GM18858 (cell line): ENCODE measurements around the gene CADM2.
A peak's percentile ranks its signal among the peaks of the same experiment; 100 is the strongest.
"Not testable (repeated sequence)": the region's sequence is repeated elsewhere in the genome, so short reads cannot be mapped to it uniquely, and the experiment has no call there.

Experiments used
- ATAC-seq: cut with Tn5 transposase; IDR thresholded peaks from one replicate; pipeline ENCODE4 v1.9.1; 2021; ENCODE audit not compliant: unreplicated experiment

Gene CADM2

GRCh38 chr3:85433319-85433718, 474.5 kb downstream of the CADM2 start:
- ATAC-seq: no peak

DNA sequence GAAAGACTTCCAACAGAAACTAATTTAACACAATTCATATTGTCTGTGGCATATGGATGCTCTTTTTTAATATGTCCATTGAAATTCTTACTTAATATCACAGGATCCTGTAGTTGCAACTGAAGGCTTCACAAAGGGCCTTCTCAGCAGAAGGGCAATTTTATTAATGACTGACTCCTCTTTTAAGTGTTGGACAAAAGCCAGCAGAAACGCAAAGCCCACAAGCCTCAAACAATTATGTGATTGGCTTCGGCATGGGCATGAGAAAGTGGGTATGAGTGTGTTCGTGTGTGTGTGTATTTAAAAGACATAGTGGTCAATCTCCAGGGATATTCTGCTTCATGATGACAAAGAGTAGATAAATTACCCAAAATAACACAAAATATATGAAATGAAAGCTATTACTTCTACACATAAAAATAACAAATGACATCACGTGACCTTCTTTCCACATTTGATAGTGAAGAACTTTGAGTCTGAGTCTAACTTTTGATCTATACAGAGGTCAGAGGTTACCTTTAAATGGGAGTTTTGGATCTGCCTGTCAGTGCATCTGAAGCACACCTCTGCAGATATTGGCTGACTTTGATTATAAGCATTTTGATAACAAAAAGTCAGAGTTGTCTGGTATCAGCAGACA, 496.9 kb downstream of the CADM2 start:
- no peak for ATAC-seq

DNA sequence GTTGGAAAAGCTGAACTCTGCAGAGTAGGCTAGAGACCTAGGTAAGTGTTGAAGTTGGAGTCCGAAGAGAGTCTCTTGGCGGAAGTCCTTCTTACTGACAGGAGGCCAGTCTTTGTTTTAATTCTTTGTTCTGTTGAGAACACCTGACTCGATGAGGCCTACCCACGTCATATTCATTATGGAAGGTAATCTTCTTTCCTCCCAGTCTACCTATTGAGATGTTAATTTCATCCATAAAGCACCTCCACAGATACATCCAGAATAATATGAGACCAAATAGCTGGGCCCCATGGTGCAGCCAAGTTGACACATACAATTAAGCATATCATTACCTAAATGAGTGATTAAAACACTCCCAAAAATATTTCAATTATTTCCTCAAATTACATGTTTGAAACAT, 515.5 kb downstream of the CADM2 start:
- ATAC-seq: no peak

GRCh38 chr3:85475346-85475745, 516.6 kb downstream of the CADM2 start:
- ATAC-seq: no peak

- ATAC-seq: no peak
Measured at GRCh38 chr3:85476891-85477495, 518.2 kb downstream of the CADM2 start.

- ATAC-seq: peak; percentile 51
Measured at GRCh38 chr3:85481411-85482212, 522.8 kb downstream of the CADM2 start.

DNA sequence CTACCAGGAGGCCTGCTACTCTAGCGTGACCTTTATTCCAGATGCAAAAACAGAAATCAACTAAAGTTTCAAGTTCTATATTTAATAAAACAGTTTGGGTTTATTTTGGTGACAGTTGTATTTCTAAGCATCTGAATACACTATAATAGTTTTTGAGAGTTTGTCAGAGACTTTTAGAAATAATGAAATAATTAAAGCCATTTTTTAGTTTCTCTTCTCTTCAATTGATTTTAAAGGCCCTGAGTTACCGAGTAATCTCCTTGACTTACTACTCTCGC, 523.4 kb downstream of the CADM2 start:
- ATAC-seq: no peak

GRCh38 chr3:85483986-85484385, 525.2 kb downstream of the CADM2 start:
- no peak for ATAC-seq

DNA sequence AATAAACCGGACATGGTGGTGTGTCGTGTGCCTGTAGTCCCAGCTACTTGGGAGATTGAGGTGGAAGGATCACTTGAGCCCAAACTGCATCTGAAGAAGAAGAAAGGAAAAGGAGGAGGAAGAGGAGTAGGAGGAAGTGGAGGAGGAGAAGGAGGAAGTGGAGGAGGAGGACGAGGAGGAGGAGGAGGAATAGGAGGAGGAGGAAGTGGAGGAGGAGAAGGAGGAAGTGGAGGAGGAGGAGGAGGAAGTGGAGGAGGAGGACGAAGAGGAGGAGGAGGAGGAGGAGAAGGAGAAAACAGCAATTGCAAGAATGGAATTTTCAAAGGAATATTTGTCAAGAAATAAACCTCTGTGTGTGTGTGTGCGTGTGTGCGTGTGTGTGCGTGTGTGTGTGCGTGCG, 528.6 kb downstream of the CADM2 start:
- no peak for ATAC-seq

DNA sequence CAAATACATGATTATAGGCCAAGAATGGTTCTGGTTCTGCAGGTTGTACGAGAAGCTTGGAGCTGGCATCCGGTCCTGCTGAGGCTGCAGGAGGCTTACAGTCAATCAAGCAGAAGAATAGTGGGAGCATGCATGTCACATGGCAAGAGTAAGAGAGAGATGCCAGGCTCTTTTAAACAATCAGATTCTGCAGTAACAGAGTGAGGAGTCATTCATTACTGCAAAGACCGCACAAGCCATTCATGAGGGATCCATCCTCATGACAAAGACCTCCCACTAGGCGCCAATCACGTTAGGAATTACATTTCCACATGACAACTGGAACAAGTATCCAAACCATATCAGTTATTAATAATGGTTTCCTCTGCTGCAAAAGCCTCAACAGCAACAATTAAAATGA, 536.8 kb downstream of the CADM2 start:
- no peak for ATAC-seq

DNA sequence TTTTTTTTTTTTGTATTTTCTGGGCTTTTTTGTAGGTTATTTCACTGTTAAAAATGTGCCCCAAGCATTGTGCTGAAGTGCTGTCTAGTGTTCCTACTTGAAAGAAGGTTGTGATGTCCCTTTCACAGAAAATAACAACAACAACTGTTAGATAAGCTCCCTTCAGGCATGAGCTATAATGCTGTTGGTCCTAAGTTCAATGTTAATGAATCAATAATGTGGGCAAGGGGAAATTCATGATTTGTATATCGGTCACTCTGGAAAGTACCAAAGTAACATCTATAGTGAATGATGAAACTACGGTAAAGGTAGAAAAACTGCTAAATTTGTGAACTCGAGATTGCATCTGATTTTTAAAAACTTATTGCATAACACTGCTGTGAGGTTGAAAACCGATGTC, 539.4 kb downstream of the CADM2 start:
- ATAC-seq: no peak

- no peak for ATAC-seq
Measured at GRCh38 chr3:85502148-85502875, 543.5 kb downstream of the CADM2 start.

DNA sequence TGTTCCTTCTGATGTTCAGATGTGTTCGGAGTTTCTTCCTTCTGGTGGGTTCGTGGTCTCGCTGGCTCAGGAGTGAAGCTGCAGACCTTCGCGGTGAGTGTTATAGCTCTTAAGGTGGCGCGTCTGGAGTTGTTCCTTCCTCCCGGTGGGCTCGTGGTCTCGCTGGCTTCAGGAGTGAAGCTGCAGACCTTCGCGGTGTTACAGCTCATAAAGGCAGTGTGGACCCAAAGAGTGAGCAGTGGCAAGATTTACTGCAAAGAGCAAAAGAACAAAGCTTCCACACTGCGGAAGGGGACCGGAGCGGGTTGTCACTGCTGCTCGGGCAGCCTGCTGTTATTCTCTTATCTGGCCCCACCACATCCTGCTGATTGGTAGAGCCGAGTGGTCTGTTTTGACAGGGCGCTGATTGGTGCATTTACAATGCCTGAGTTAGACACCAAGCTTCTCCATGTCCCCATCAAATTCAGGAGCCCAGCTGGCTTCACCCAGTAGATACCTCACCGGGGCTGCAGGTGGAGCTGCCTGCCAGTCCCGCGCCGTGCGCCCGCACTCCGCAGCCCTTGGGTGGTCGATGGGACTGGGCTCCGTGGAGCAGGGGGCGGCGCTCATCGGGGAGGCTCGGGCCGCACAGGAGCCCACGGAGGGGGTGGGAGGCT, 545.5 kb downstream of the CADM2 start:
- not testable (repeated sequence) for ATAC-seq

DNA sequence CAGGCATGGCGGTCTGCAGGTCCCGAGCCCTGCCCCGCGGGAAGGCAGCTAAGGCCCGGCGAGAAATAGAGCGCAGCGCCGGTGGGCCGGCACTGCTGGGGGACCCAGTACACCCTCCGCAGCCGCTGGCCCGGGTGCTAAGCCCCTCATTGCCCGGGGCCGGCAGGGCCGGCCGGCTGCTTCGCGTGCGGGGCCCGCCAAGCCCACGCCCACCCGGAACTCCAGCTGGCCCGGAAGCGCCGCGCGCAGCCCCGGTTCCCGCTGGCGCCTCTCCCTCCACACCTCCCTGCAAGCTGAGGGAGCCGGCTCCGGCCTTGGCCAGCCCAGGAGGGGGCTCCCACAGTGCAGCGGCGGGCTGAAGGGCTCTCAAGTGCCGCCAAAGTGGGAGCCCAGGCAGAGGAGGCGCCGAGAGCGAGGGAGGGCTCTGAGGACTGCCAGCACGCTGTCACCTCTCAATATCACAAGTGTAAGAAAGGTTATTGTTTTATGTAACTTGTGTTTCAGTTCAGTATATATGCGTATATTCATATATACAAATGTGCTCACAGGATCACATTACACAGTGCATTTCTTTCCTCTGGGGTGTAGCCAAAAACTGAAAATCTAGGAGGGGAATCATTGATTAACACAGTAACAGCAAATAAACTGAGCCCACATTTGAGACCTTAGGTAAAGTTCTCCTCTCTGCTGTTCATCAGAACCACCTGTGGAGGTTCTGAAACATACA, 546.2 kb downstream of the CADM2 start:
- not testable (repeated sequence) for ATAC-seq

DNA sequence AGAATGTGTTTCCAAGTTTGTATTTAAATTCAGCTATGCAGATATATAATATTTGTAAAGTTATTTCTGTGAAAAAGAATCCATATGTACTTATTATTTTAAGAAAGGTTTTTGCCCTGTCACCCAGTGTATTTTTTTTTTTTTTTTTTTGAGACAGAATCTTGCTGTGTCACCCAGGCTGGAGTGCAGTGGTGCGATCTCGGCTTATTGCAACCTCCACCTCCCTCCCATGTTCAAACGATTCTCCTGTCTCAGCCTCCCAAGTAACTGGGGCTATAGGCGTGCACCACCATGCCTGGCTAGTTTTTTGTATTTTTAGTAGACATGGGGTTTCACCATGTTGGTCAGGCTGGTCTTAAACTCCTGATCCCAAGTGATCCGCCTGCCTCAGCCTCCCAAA, 548.3 kb downstream of the CADM2 start:
- not testable (repeated sequence) for ATAC-seq

DNA sequence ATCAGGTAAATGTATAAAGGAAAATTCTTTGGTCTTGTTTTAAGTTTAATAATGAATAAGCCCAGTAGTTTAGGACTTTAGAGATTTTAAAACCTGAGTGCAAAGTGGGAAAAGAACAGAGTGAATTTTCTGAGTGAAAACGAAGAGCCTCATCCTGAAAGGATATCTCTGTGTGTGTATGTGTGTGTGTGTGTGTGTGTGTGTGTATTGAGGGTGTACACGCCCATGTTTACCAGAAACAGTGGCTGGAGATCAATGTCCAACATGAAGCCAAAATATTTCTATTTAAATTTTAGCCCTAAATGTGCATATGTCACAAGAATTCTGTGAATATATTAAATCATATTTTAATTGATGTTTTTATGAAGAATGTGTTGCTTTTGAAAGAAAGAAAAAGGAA, 549.9 kb downstream of the CADM2 start:
- ATAC-seq: no peak

DNA sequence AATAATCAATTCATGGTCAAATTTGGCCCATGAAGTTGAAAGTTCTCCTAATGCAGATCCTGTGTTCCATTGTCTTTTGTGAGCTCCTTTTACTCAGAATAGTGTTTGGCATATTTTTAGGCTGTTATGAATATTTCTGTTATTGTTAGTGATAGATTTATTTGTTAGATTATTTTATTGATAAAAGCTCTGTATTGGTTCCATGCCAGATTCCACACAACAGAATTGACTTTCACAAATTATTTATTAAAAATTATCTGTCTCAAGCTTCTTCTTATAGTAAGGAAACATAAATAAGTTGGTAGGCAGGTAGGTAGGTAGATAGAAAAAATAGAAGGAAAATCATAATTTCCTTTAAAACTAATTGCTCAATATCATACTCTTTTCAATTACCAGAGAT, 557.4 kb downstream of the CADM2 start:
- no peak for ATAC-seq

GRCh38 chr3:85524104-85524503, 565.3 kb downstream of the CADM2 start:
- ATAC-seq: no peak

DNA sequence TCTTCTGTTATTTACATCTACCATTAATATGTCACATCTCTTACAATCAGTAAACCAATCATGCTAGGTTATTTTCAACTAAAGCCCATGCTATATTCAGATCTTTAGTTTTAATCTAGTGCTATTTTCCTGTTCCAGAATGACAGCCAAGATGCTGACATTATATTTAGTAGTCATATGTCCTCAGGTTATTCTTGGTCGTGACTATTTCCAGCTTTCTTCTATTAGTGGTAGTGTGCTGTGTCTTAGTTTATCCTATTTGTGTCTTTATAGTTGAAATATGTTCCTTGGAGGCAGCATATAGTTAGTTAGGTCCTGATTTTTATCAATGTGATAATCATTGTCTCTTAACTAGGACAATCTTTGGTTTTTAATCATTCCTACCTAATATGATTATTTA, 566.5 kb downstream of the CADM2 start:
- ATAC-seq: no peak

DNA sequence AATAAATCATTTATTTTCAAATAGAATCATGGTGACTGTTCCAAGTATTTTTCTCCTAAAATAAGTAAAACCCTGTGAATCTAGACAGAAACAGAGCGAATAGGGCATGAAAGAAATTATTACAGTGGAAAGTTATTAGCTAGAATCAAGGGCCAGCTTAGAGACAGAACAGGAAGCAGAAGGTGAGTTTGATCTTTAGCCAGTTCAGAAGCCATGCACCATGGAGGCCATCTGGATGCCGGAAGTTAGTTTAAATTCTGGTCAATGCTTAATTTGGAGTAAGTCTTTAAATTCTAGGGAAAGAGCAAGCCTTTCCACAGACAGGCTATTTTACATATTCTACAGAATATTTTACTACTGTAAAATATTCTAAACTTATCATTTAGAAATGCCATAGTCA, 574.8 kb downstream of the CADM2 start:
- no peak for ATAC-seq

GRCh38 chr3:85535517-85535916, 576.7 kb downstream of the CADM2 start:
- no peak for ATAC-seq
